Cortex of kidney (tissue), 1 donor: ENCODE results near the gene MSL2.
"Not testable (repeated sequence)": the region's sequence is repeated elsewhere in the genome, so short reads cannot be mapped to it uniquely, and the experiment has no call there.

Source experiments
- DNase-seq: peaks from one replicate; lab custom pipeline; 2025; lab: John Stamatoyannopoulos, UW

The MSL2 gene

GRCh38 chr3:136192195-136192594 is 3.9 kb downstream of the MSL2 start:
- not testable (repeated sequence) for DNase-seq

- no peak for DNase-seq
These were observed 6.1 kb downstream of the MSL2 start for GRCh38 chr3:136189859-136190617.

- no peak for DNase-seq
These were observed 7.1 kb downstream of the MSL2 start for GRCh38 chr3:136189043-136189442.

GRCh38 chr3:136187868-136188267 is 8.3 kb downstream of the MSL2 start:
- DNase-seq, result no peak

- no peak for DNase-seq
These were observed 9.3 kb downstream of the MSL2 start for GRCh38 chr3:136186846-136187245.

GRCh38 chr3:136186344-136186743 is 9.8 kb downstream of the MSL2 start:
- no peak for DNase-seq

GRCh38 chr3:136184703-136185102 is 11.4 kb downstream of the MSL2 start:
- DNase-seq, result no peak

GRCh38 chr3:136181741-136182140 is 14.4 kb downstream of the MSL2 start:
- no peak for DNase-seq

GRCh38 chr3:136177876-136178275 is 18.3 kb downstream of the MSL2 start:
- DNase-seq, result no peak

- no peak for DNase-seq
These were observed 22.1 kb downstream of the MSL2 start for GRCh38 chr3:136173939-136174490.

GRCh38 chr3:136171097-136171542 is 25.0 kb downstream of the MSL2 start:
- DNase-seq, result no peak

- DNase-seq, result not testable (repeated sequence)
These were observed 27.9 kb downstream of the MSL2 start for GRCh38 chr3:136168236-136168635.

GRCh38 chr3:136166507-136166906 is 29.6 kb downstream of the MSL2 start:
- no peak for DNase-seq

- DNase-seq, result not testable (repeated sequence)
These were observed 32.5 kb downstream of the MSL2 start for GRCh38 chr3:136163607-136164006.

- no peak for DNase-seq
These were observed 33.8 kb downstream of the MSL2 start for GRCh38 chr3:136162322-136162721.

- no peak for DNase-seq
These were observed 34.6 kb downstream of the MSL2 start for GRCh38 chr3:136161516-136161915.

- no peak for DNase-seq
These were observed 43.2 kb downstream of the MSL2 start for GRCh38 chr3:136152963-136153362.

- DNase-seq, result no peak
These were observed 43.8 kb downstream of the MSL2 start for GRCh38 chr3:136152176-136152843.

- DNase-seq, result no peak
These were observed 44.9 kb downstream of the MSL2 start for GRCh38 chr3:136151219-136151618.

GRCh38 chr3:136149667-136150066 is 46.5 kb downstream of the MSL2 start:
- no peak for DNase-seq

- no peak for DNase-seq
These were observed 49.0 kb downstream of the MSL2 start for GRCh38 chr3:136146981-136147729.

GRCh38 chr3:136144397-136144796 is 51.7 kb downstream of the MSL2 start:
- not testable (repeated sequence) for DNase-seq
